Skeletal muscle satellite cell (primary cell): ENCODE data around the gene C1orf210.

Experiments used
- H3K27me3 ChIP-seq: 2 replicates; pipeline ENCODE4 v1.7.0; 2013; ENCODE audit warnings: low read length; ENCODE audit not compliant: control insufficient read depth, insufficient read depth
- H3K36me3 ChIP-seq: 2 replicates; pipeline ENCODE4 v1.7.0; 2013; ENCODE audit warnings: mild to moderate bottlenecking, control low read depth, low read length; ENCODE audit not compliant: insufficient read depth
- H3K4me1 ChIP-seq: 2 replicates; pipeline ENCODE4 v1.7.0; 2013; ENCODE audit warnings: low read length; ENCODE audit not compliant: control insufficient read depth, insufficient read depth
- H3K4me2 ChIP-seq: 2 replicates; pipeline ENCODE4 v1.7.0; 2013; ENCODE audit warnings: mild to moderate bottlenecking, low read length
- H3K4me3 ChIP-seq: 2 replicates; pipeline ENCODE4 v1.7.0; 2013; ENCODE audit warnings: low read length
- H3K9ac ChIP-seq: 2 replicates; pipeline ENCODE4 v1.7.0; 2013; ENCODE audit warnings: mild to moderate bottlenecking, low read depth, low read length, moderate library complexity
- H3K9me3 ChIP-seq: replicated peaks from 2 replicates; pipeline ENCODE4 v1.7.0; 2013; ENCODE audit warnings: mild to moderate bottlenecking, control low read depth, low read length

Gene C1orf210

GRCh38 chr1:43302201-43302600, 16.8 kb upstream of the C1orf210 start:
- no peaks in the 10 kb centered on the region for H3K4me1 ChIP-seq
- peaks cover 20% of the 10 kb centered on the region for H3K27me3 ChIP-seq
- H3K9ac ChIP-seq: no peak overlapping the region
- H3K36me3 ChIP-seq: no peaks in the 10 kb centered on the region
- H3K4me2 ChIP-seq: no peak overlapping the region
- no peaks in the 10 kb centered on the region for H3K9me3 ChIP-seq
- H3K4me3 ChIP-seq: no peak overlapping the region

GRCh38 chr1:43300378-43301094, 15.2 kb upstream of the C1orf210 start, which contains the start of gene TIE1:
Gene TIE1 (plus strand): TSS chr1:43300982. CDS start chr1:43301072, 90 bp downstream.
- H3K4me3 ChIP-seq: no peak within 1 kb of the TSS
- H3K4me2 ChIP-seq: no peak within 1 kb of the TSS
- no peak within 1 kb of the TSS for H3K9ac ChIP-seq
- no peaks in the 10 kb centered on the region for H3K36me3 ChIP-seq
- no peaks in the 10 kb centered on the region for H3K9me3 ChIP-seq
- peaks cover 15% of the 10 kb centered on the region for H3K27me3 ChIP-seq
- H3K4me1 ChIP-seq: peaks cover 5% of the 10 kb centered on the region

- H3K4me2 ChIP-seq: no peak overlapping the region
- H3K27me3 ChIP-seq: peaks cover 12% of the 10 kb centered on the region
- H3K9ac ChIP-seq: no peak overlapping the region
- H3K4me1 ChIP-seq: peaks cover 16% of the 10 kb centered on the region
- H3K9me3 ChIP-seq: no peaks in the 10 kb centered on the region
- no peaks in the 10 kb centered on the region for H3K36me3 ChIP-seq
- H3K4me3 ChIP-seq: no peak overlapping the region
Measured at GRCh38 chr1:43299101-43299500, 13.7 kb upstream of the C1orf210 start.

- Histone ChIP-seq H3K9me3 (no peaks in the 10 kb centered on the region), H3K4me2 (no peak overlapping the region), H3K36me3 (no peaks in the 10 kb centered on the region), H3K27me3 (peaks cover 10% of the 10 kb centered on the region), H3K4me1 (peaks cover 16% of the 10 kb centered on the region), H3K9ac (no peak overlapping the region), H3K4me3 (no peak overlapping the region)
Measured at GRCh38 chr1:43298055-43298454, 12.7 kb upstream of the C1orf210 start.

GRCh38 chr1:43296207-43296606, 10.8 kb upstream of the C1orf210 start:
- H3K27me3 ChIP-seq: peaks cover 10% of the 10 kb centered on the region
- H3K4me3 ChIP-seq: no peak overlapping the region

GRCh38 chr1:43294761-43295160, 9.4 kb upstream of the C1orf210 start:
- Histone ChIP-seq H3K9ac (no peak overlapping the region), H3K9me3 (no peaks in the 10 kb centered on the region), H3K27me3 (peaks cover 4% of the 10 kb centered on the region), H3K4me3 (no peak overlapping the region), H3K4me1 (peaks cover 16% of the 10 kb centered on the region), H3K4me2 (no peak overlapping the region), H3K36me3 (no peaks in the 10 kb centered on the region)

More at GRCh38 chr1:43296207-43296606, 10.8 kb upstream of the C1orf210 start:
- Histone ChIP-seq H3K4me2 (no peak overlapping the region), H3K4me1 (peaks cover 16% of the 10 kb centered on the region), H3K9ac (no peak overlapping the region), H3K9me3 (no peaks in the 10 kb centered on the region), H3K36me3 (no peaks in the 10 kb centered on the region)

GRCh38 chr1:43293896-43294760, 8.7 kb upstream of the C1orf210 start:
- H3K9me3 ChIP-seq: no peaks in the 10 kb centered on the region
- H3K27me3 ChIP-seq: peaks cover 6% of the 10 kb centered on the region
- no peaks in the 10 kb centered on the region for H3K36me3 ChIP-seq
- H3K4me2 ChIP-seq: no peak overlapping the region
- no peak overlapping the region for H3K9ac ChIP-seq
- no peak overlapping the region for H3K4me3 ChIP-seq
- H3K4me1 ChIP-seq: peaks cover 16% of the 10 kb centered on the region

- H3K4me2 ChIP-seq: no peak overlapping the region
- H3K9me3 ChIP-seq: no peaks in the 10 kb centered on the region
- H3K9ac ChIP-seq: no peak overlapping the region
- H3K27me3 ChIP-seq: peaks cover 14% of the 10 kb centered on the region
- H3K36me3 ChIP-seq: no peaks in the 10 kb centered on the region
- no peak overlapping the region for H3K4me3 ChIP-seq
- H3K4me1 ChIP-seq: peaks cover 16% of the 10 kb centered on the region
Measured at GRCh38 chr1:43293176-43293575, 7.8 kb upstream of the C1orf210 start.

GRCh38 chr1:43292679-43293078, 7.3 kb upstream of the C1orf210 start:
- Histone ChIP-seq H3K4me1 (peaks cover 16% of the 10 kb centered on the region), H3K4me2 (no peak overlapping the region), H3K9ac (no peak overlapping the region), H3K27me3 (peaks cover 17% of the 10 kb centered on the region), H3K4me3 (no peak overlapping the region), H3K36me3 (no peaks in the 10 kb centered on the region), H3K9me3 (no peaks in the 10 kb centered on the region)

- H3K36me3 ChIP-seq: no peaks in the 10 kb centered on the region
- H3K4me2 ChIP-seq: no peak overlapping the region
- no peak overlapping the region for H3K4me3 ChIP-seq
- peaks cover 16% of the 10 kb centered on the region for H3K4me1 ChIP-seq
- peaks cover 22% of the 10 kb centered on the region for H3K27me3 ChIP-seq
- H3K9me3 ChIP-seq: no peaks in the 10 kb centered on the region
- no peak overlapping the region for H3K9ac ChIP-seq
Measured at GRCh38 chr1:43292216-43292615, 6.8 kb upstream of the C1orf210 start.

GRCh38 chr1:43288785-43289706, 3.7 kb upstream of the C1orf210 start:
- H3K27me3 ChIP-seq: peaks cover 38% of the 10 kb centered on the region
- H3K9me3 ChIP-seq: no peaks in the 10 kb centered on the region
- H3K36me3 ChIP-seq: no peaks in the 10 kb centered on the region

More at GRCh38 chr1:43288785-43289706, 3.7 kb upstream of the C1orf210 start:
- Histone ChIP-seq H3K4me2 (no peak overlapping the region), H3K4me3 (no peak overlapping the region), H3K4me1 (no peaks in the 10 kb centered on the region), H3K9ac (no peak overlapping the region)
